CD14-positive monocyte (primary cell): ENCODE measurements around the gene RLBP1. TPM values are rescaled to one million over a fixed set of nuclear protein-coding genes. Genes with fewer than 3 reads are reported as not detected.

Experiments used
- DNase-seq, 3 donors: peaks; one replicate each; pipeline ENCODE4 v3.0.0-alpha.2; 2011 to 2022
- H2AFZ ChIP-seq: 2 replicates; pipeline ENCODE4 v1.6.0; 2012; ENCODE audit warnings: mild to moderate bottlenecking, low read depth, low read length, inconsistent platforms; ENCODE audit not compliant: insufficient read depth, poor library complexity, severe bottlenecking
- H3K27ac ChIP-seq, 2 donors: 1 replicate in 1 of 2; 2 replicates in 1 of 2; pipeline ENCODE4 v1.5.1; 2012 to 2013; ENCODE audit warnings: low read length in 2 of 2, control low read depth in 1 of 2, inconsistent platforms in 1 of 2, low read depth in 1 of 2, mild to moderate bottlenecking in 1 of 2
- H3K27me3 ChIP-seq, 2 donors: one replicate each; pipeline versions ENCODE4 v1.6.0 to v1.6.1; 2011 to 2013; ENCODE audit warnings: low read length in 2 of 2; ENCODE audit not compliant: control insufficient read depth in 2 of 2, insufficient read depth in 2 of 2
- H3K36me3 ChIP-seq, 2 donors: replicated peaks in 1 of 2; 1 replicate in 1 of 2; 2 replicates in 1 of 2; pipeline versions ENCODE4 v1.5.1 to v1.6.1; 2012 to 2013; ENCODE audit warnings: low read length in 2 of 2, control low read depth in 1 of 2, inconsistent platforms in 1 of 2, mild to moderate bottlenecking in 1 of 2; ENCODE audit not compliant: insufficient read depth in 2 of 2, control insufficient read depth in 1 of 2
- H3K4me1 ChIP-seq, 2 donors: 1 replicate in 1 of 2; 2 replicates in 1 of 2; pipeline versions ENCODE4 v1.5.1 to v1.6.1; 2012 to 2013; ENCODE audit warnings: low read length in 2 of 2, control low read depth in 1 of 2, inconsistent platforms in 1 of 2, mild to moderate bottlenecking in 1 of 2, moderate library complexity in 1 of 2; ENCODE audit not compliant: insufficient read depth in 2 of 2, control insufficient read depth in 1 of 2
- H3K4me2 ChIP-seq: replicated peaks from 2 replicates; pipeline ENCODE3; 2012; ENCODE audit warnings: low read length, moderate library complexity, mild to moderate bottlenecking; ENCODE audit not compliant: poor library complexity, severe bottlenecking; ENCODE audit errors: extremely low read depth
- H3K4me3 ChIP-seq, 3 experiments: fragments of 200-600 bp in 1 of 3; sonication (generic) in 1 of 3; replicated peaks in 1 of 3; 1 replicate in 2 of 3; 2 replicates in 1 of 3; pipeline ENCODE4 v1.5.1; 2011 to 2013; ENCODE audit warnings: low read length in 3 of 3, mild to moderate bottlenecking in 3 of 3, control low read depth in 2 of 3, low read depth in 2 of 3, inconsistent platforms in 1 of 3, moderate library complexity in 1 of 3
- H3K79me2 ChIP-seq: 2 replicates; pipeline ENCODE4 v1.6.0; 2012; ENCODE audit warnings: mild to moderate bottlenecking, control low read depth, inconsistent platforms, low read length, moderate library complexity; ENCODE audit not compliant: insufficient read depth
- H3K9ac ChIP-seq: 2 replicates; pipeline ENCODE4 v1.6.0; 2017; ENCODE audit warnings: low read length, mild to moderate bottlenecking; ENCODE audit not compliant: insufficient read depth, poor library complexity, severe bottlenecking
- H3K9me3 ChIP-seq, 2 donors: replicated peaks in 1 of 2; 1 replicate in 1 of 2; 2 replicates in 1 of 2; pipeline versions ENCODE4 v1.5.1 to v1.6.1; 2012 to 2013; ENCODE audit warnings: low read length in 2 of 2, control low read depth in 1 of 2; ENCODE audit not compliant: control insufficient read depth in 1 of 2, insufficient read depth in 1 of 2
- H4K20me1 ChIP-seq: 2 replicates; pipeline ENCODE4 v1.6.0; 2012; ENCODE audit warnings: mild to moderate bottlenecking, low read length, control low read depth, moderate library complexity; ENCODE audit not compliant: insufficient read depth
- H3K27ac Mint-ChIP-seq, 7 donors: one replicate each; pipeline ENCODE4 v1.8.0; 2020; ENCODE audit warnings: mild to moderate bottlenecking in 7 of 7, mixed read lengths in 7 of 7, moderate library complexity in 6 of 7, inconsistent platforms in 2 of 7
- H3K27me3 Mint-ChIP-seq, 3 donors: one replicate each; pipeline ENCODE4 v1.8.0; 2021 to 2022; ENCODE audit warnings: low read depth in 3 of 3, mild to moderate bottlenecking in 3 of 3, mixed read lengths in 3 of 3, moderate library complexity in 3 of 3, inconsistent platforms in 1 of 3
- H3K36me3 Mint-ChIP-seq, 2 donors: one replicate each; pipeline ENCODE4 v1.8.0; 2020; ENCODE audit warnings: mixed read lengths in 2 of 2, inconsistent platforms in 1 of 2, mild to moderate bottlenecking in 1 of 2
- H3K4me1 Mint-ChIP-seq: one replicate; pipeline ENCODE4 v1.8.0; 2020; ENCODE audit warnings: mild to moderate bottlenecking, mixed read lengths
- H3K4me3 Mint-ChIP-seq, 2 donors: one replicate each; pipeline ENCODE4 v1.8.0; 2020; ENCODE audit warnings: mild to moderate bottlenecking in 2 of 2, mixed read lengths in 2 of 2, moderate library complexity in 1 of 2
- H3K9me3 Mint-ChIP-seq, 7 donors: one replicate each; pipeline ENCODE4 v1.8.0; 2020 to 2022; ENCODE audit warnings: mixed read lengths in 7 of 7, mild to moderate bottlenecking in 6 of 7, moderate library complexity in 6 of 7, inconsistent platforms in 2 of 7
- CTCF ChIP-seq: fragments of 200-600 bp; IDR thresholded peaks from one replicate; pipeline ENCODE4 v1.8.0; 2022; ENCODE audit warnings: antibody characterized with exemption, mild to moderate bottlenecking
- WGBS: methylation state at CpG from one replicate; pipeline ENCODE4 v1.1.5; 2013; ENCODE audit warnings: missing lambda C conversion rate; ENCODE audit not compliant: insufficient coverage; 5-methylcytosine and 5-hydroxymethylcytosine counted together
- intact Hi-C, 2 donors: fragments of 100-400 bp; cut with micrococcal nuclease; formaldehyde crosslinking; loops; one replicate each; pipeline versions ENCODE4 v1.15.0 to v1.15.1; 2023
- polyA plus RNA-seq, 3 donors: library from polyadenylated mRNA; depleted of rRNA in 1 of 3; unstranded in 2 of 3; stranded (reverse) in 1 of 3; fragments of 300-500 nt in 2 of 3; fragments of >200 nt in 1 of 3; fragmentation: Illumina TruSeq in 2 of 3; gene quantifications; 1 replicate in 2 of 3; 2 replicates in 1 of 3; pipeline ENCODE4 v1.2.3, GENCODE V29; 2012 to 2021

Gene RLBP1
- polyA plus RNA-seq, 3 donors, result not detected

GRCh38 chr15:89215627-89216026, 5.8 kb downstream of the RLBP1 start:
- Histone ChIP-seq H3K79me2 (no peaks in the 10 kb centered on the region), H3K4me2 (no peak overlapping the region), H4K20me1 (no peaks in the 10 kb centered on the region), H3K27ac (no peak overlapping the region), H3K36me3 (no peaks in the 10 kb centered on the region), H3K27me3 (no peaks in the 10 kb centered on the region), H2AFZ (no peak overlapping the region), H3K9ac (no peak overlapping the region), H3K4me1 (no peaks in the 10 kb centered on the region), H3K4me3 (no peak overlapping the region), H3K9me3 (no peaks in the 10 kb centered on the region)
- Mint-ChIP-seq H3K27me3 (peaks cover 2 to 4% (median 2%) of the 10 kb centered on the region in 3 donors), H3K4me1 (no peaks in the 10 kb centered on the region), H3K9me3 (no peaks in the 10 kb centered on the region), H3K36me3 (no peaks in the 10 kb centered on the region), H3K4me3 (no peak overlapping the region), H3K27ac (no peak overlapping the region)
- WGBS, result 96% methylated on average over 2 of the region's 2 CpGs
- TF ChIP-seq CTCF, result no peak
- DNase-seq, result no peak
- intact Hi-C loops, result no loop called here

- H3K4me2 ChIP-seq, result no peak overlapping the region
- no peak overlapping the region for H2AFZ ChIP-seq
- H3K27ac ChIP-seq, result no peak overlapping the region
- H3K4me1 Mint-ChIP-seq, result peaks cover 4% of the 10 kb centered on the region
- H3K9ac ChIP-seq, result no peak overlapping the region
- H3K27me3 Mint-ChIP-seq, result peaks cover 0 to 2% (median 2%) of the 10 kb centered on the region in 3 donors
- no peak for DNase-seq
- intact Hi-C loops, result no loop called here
- H3K9me3 Mint-ChIP-seq, result no peaks in the 10 kb centered on the region
- H4K20me1 ChIP-seq, result no peaks in the 10 kb centered on the region
- H3K36me3 ChIP-seq, result no peaks in the 10 kb centered on the region
- H3K4me3 ChIP-seq, result no peak overlapping the region
- no peaks in the 10 kb centered on the region for H3K36me3 Mint-ChIP-seq
- no peaks in the 10 kb centered on the region for H3K79me2 ChIP-seq
- no peaks in the 10 kb centered on the region for H3K27me3 ChIP-seq
- no peak overlapping the region for H3K4me3 Mint-ChIP-seq
- H3K4me1 ChIP-seq, result peaks cover 3% of the 10 kb centered on the region in 2 donors
- H3K9me3 ChIP-seq, result no peaks in the 10 kb centered on the region
- no peak for TF ChIP-seq CTCF
- WGBS, result 97% methylated on average over 4 of the region's 5 CpGs
- no peak overlapping the region for H3K27ac Mint-ChIP-seq
Observed at GRCh38 chr15:89211678-89212170, 9.7 kb downstream of the RLBP1 start.
